ENCODE measurements around the gene LOXL3.

The LOXL3 gene

DNA sequence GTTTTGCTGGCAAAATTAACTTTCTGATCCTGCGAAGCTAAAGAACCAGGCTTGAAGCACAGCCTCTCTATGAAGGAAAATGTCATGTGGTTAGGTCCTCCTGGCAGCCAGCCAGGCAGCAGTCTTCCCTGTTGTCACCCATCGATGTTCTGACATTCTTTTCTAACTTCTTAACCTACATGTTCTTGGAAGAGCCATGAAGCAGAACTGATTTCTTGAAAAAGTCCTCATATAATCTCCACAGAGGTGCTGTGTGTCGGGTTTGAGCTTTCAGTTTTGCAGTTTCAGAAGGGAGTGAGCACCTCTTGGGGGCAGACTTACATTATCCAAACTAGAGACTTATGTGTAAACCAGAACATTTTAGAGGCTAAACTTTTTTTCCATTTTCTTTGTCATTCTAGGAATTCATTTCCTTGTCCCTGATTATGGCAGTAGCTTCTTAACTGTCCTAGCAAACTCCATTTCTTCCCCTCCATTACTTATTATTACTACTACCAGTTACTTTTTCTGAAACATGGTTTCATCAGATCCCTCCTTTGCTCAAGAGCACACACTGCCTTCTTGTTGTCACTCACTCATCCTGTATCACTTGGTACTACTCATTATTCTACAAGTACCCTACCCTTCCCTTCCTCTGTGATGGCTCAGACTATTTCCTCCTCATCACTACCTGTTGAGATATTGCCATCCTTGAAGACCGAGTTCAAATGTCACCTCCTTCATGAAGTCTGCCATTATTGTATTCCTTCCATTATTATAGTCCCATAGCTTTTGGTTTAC is 31.9 kb upstream of the LOXL3 start:
- H4K20me1 ChIP-seq = no peaks in the 10 kb centered on the region
- no peaks in the 10 kb centered on the region for H3K27me3 ChIP-seq
- peak overlapping the region; percentile 25; the same call in 1 of the 2 replicates for H3K9ac ChIP-seq
- TF ChIP-seq Cebpa-rat (IDR thresholded peaks at IDR 0.05) = no peak
- peaks cover 30% of the 10 kb centered on the region for H3K4me1 ChIP-seq
- peak overlapping the region; percentile 13; the same call in 1 of the 2 replicates for H3K27ac ChIP-seq
- no peaks in the 10 kb centered on the region for H3K36me3 ChIP-seq
- peak overlapping the region; percentile 3; the same call in 1 of the 2 replicates for H3K4me3 ChIP-seq
- no peaks in the 10 kb centered on the region for H3K9me3 ChIP-seq
- H3K4me2 ChIP-seq = peak overlapping the region; percentile 78

DNA sequence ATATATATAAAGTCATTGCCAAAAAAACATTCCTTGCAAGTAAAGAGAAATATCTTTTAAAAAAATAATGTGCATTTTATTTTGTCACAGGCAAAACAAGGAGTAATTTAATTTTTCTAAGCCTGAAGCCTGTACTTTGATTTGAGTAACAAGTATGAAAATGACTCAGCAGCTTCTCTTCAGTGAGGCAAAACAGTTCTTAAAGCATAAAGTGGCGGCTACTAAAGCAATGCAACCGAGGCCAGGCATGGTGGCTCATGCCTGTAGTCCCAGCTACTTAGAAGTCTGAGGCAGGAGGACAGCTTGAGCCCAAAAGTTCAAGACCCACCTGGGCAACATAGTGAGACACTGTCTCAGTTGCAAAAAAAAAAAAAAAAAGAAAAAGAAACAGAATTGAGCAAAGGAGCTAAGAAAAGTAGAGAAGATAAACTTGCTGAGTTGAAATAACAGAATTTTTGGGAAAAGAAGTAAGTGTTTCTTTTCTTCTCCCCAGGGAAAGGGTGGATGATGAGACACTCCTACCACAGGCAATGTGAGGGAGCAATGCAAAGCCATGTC is 30.4 kb upstream of the LOXL3 start:
- Histone ChIP-seq H3K9ac (no peak overlapping the region), H4K20me1 (no peaks in the 10 kb centered on the region), H3K4me2 (no peak overlapping the region), H3K9me3 (no peaks in the 10 kb centered on the region), H3K4me1 (peaks cover 30% of the 10 kb centered on the region), H3K4me3 (no peak overlapping the region), H3K27ac (no peak overlapping the region), H3K27me3 (no peaks in the 10 kb centered on the region), H3K36me3 (no peaks in the 10 kb centered on the region)
- TF ChIP-seq Cebpa-rat (IDR thresholded peaks at IDR 0.05) = no peak

DNA sequence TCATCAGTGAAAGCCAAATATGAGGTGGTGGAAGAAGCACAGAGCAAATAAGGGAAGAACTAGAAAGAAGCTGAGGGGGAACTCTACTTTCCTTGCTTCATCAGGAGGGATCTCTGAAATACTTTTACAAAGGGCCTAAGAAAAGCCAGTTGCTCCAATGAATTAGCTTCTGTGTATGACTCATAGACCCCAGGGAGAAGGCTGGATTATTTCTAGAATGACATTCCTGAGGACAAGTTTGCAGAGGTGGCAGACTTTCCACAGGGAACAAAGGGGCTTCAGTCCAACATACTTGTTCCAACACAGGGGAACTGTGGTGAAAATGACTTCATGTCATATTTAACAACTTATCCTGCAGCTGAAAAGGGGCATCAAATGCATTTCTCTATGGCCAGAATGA is 29.8 kb upstream of the LOXL3 start:
- H3K4me2 ChIP-seq = no peak overlapping the region
- H3K27ac ChIP-seq = no peak overlapping the region
- TF ChIP-seq Cebpa-rat (IDR thresholded peaks at IDR 0.05) = no peak
- no peaks in the 10 kb centered on the region for H3K9me3 ChIP-seq
- H3K27me3 ChIP-seq = no peaks in the 10 kb centered on the region
- H3K4me1 ChIP-seq = peaks cover 30% of the 10 kb centered on the region
- H3K4me3 ChIP-seq = no peak overlapping the region
- H3K36me3 ChIP-seq = no peaks in the 10 kb centered on the region
- H3K9ac ChIP-seq = no peak overlapping the region
- no peaks in the 10 kb centered on the region for H4K20me1 ChIP-seq

DNA sequence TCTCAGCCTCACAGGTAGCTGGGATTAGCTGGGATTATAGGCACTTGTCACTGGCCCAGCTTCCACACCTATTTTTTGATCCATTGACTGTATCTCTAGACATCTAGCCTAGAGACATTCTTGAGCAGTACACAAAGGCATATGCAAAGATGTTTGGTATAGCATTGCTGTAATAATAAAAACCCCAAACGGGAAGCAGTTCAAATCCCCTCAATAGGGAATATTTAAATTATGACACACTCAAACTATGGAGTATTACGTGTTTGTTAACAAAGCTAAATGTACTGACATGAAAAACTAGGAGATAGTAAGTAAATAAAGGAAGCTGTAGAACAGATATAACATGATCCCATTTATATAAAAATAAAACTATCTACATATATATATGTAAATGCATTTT is 28.4 kb upstream of the LOXL3 start:
- Histone ChIP-seq H4K20me1 (no peaks in the 10 kb centered on the region), H3K4me1 (peaks cover 34% of the 10 kb centered on the region), H3K27ac (no peak overlapping the region), H3K27me3 (no peaks in the 10 kb centered on the region), H3K4me3 (no peak overlapping the region), H3K9me3 (no peaks in the 10 kb centered on the region), H3K4me2 (no peak overlapping the region), H3K9ac (no peak overlapping the region), H3K36me3 (no peaks in the 10 kb centered on the region)
- no peak for TF ChIP-seq Cebpa-rat (IDR thresholded peaks at IDR 0.05)

DNA sequence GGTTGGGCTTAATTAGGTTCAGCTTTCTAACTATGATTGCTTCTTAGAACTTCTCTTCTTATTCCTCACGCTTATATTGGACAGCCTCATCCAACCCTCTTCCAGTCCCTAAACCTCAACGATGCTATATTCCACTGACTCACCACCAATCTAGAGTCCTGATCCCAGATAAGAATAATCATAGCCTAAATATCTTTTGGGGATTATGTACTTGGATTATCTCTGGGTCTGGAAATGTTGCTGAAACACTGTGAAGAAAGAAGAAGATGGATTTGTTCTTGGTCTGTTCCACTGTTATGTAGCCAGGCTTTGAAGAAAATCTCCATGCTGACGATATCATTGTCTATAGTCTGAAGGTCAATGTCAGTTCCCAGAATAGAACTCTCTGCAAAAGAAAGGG is 27.7 kb upstream of the LOXL3 start:
- no peak overlapping the region for H3K27ac ChIP-seq
- no peak overlapping the region for H3K9ac ChIP-seq
- H3K9me3 ChIP-seq = no peaks in the 10 kb centered on the region
- H3K4me1 ChIP-seq = peaks cover 36% of the 10 kb centered on the region
- H3K36me3 ChIP-seq = no peaks in the 10 kb centered on the region
- no peak for TF ChIP-seq Cebpa-rat (IDR thresholded peaks at IDR 0.05)
- H3K27me3 ChIP-seq = no peaks in the 10 kb centered on the region
- no peak overlapping the region for H3K4me3 ChIP-seq
- H4K20me1 ChIP-seq = no peaks in the 10 kb centered on the region
- no peak overlapping the region for H3K4me2 ChIP-seq

DNA sequence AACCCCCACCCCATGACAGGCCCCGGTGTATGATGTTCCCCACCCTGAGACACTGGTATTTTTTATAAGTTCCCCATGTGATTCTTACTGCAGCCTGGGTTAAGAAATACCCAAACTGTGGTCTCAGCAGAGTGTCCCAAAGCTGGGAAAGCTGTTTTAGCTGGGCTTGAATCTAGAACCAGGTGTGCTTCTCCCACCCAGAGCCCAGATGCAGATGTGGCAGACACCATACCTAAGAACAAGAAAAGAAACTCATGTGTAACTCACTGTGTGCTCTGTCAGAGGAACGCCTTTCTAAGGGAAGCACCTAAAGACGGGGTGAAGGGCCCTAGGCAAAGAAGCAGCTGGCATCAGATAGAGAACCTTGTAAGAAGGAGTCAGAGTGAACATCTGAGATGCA is 24.7 kb upstream of the LOXL3 start:
- no peak overlapping the region for H3K9ac ChIP-seq
- no peak for TF ChIP-seq Cebpa-rat (IDR thresholded peaks at IDR 0.05)
- no peak overlapping the region for H3K4me3 ChIP-seq
- H4K20me1 ChIP-seq = no peaks in the 10 kb centered on the region
- peaks cover 30% of the 10 kb centered on the region for H3K4me1 ChIP-seq
- no peaks in the 10 kb centered on the region for H3K27me3 ChIP-seq
- no peaks in the 10 kb centered on the region for H3K9me3 ChIP-seq
- H3K27ac ChIP-seq = no peak overlapping the region
- no peaks in the 10 kb centered on the region for H3K36me3 ChIP-seq
- H3K4me2 ChIP-seq = no peak overlapping the region

DNA sequence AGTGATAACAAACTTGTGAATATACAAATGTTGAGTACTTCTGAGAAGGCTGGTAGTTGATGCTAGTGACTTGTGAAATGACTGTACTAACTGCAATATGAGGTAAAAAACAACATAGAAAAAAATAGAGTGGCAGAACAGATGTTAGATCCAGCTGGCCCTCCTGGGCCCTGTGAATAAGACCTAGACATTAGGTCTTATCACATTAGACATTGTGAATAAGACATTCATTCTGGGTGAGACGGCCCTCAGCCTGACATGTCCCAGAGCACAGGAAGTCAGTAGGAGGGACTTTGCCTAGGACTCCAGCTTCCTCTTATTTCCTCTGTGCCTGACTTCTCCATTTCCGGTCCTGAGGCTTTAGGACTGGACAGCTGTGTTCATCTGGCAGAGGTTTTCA is 23.7 kb upstream of the LOXL3 start:
- 0 out of 2 replicates have a peak, but pooled peaks cover 3% of the 10 kb centered on the region for H3K9me3 ChIP-seq
- no peak for TF ChIP-seq Cebpa-rat (IDR thresholded peaks at IDR 0.05)
- no peak overlapping the region for H3K4me3 ChIP-seq
- no peaks in the 10 kb centered on the region for H3K36me3 ChIP-seq
- H3K27ac ChIP-seq = no peak overlapping the region
- peak overlapping the region; percentile 23 for H3K4me2 ChIP-seq
- no peaks in the 10 kb centered on the region for H4K20me1 ChIP-seq
- H3K27me3 ChIP-seq = no peaks in the 10 kb centered on the region
- peaks cover 32% of the 10 kb centered on the region for H3K4me1 ChIP-seq
- H3K9ac ChIP-seq = no peak overlapping the region

DNA sequence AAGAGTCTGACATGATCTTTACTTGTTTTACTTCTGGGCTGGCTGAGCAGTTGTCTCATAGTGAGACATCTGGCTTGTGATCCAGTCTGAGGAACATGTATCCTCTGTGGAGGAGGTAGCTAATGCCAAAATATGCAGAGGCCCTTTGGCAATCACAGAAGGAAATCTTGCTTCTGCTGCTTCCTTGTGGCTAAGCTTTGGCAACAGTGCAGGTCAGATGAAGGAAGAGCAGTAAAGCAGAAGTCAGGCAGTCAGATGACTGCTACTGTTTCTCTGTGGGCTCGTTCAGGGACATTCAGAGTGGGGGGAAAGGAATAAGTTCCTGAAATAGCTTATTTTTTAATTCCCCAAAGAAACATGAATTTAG is 23.1 kb upstream of the LOXL3 start:
- Histone ChIP-seq H3K4me1 (peaks cover 32% of the 10 kb centered on the region), H3K27ac (no peak overlapping the region), H3K4me3 (no peak overlapping the region), H3K36me3 (no peaks in the 10 kb centered on the region), H4K20me1 (no peaks in the 10 kb centered on the region), H3K4me2 (peak overlapping the region; percentile 23; the same call in 1 of the 2 replicates), H3K9ac (no peak overlapping the region), H3K9me3 (0 out of 2 replicates have a peak, but pooled peaks cover 3% of the 10 kb centered on the region), H3K27me3 (no peaks in the 10 kb centered on the region)
- TF ChIP-seq Cebpa-rat (IDR thresholded peaks at IDR 0.05) = no peak

DNA sequence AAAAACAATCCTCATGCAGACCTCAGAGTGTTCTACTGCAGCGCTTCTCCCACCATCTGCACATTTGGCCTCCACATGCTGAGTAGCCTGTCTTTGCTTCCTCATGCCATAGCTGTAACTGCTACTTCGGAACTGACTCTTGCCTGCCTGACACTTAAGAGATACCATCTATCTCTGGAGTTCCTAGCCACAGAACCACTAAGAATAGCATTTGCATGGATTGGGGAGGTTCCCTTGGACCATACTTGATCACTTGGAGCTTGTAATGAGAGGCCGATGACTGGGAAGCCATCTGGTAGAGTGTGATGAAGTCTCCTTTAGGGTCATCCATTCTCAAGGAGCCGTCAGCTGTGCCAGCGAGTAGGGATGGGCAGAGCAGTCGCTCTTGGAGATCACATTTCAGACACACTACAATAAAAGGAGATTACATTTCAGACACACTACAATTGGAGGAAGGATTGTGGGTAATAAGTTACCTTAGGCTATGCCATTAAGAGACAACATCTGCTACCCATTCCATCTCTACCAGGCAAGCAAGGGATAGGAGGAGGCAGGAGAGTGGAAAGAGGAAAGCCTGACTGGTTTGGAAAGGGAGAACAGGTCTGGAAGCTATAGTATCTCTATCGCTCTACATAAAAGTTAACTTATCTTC is 22.6 kb upstream of the LOXL3 start:
- H3K9ac ChIP-seq = no peak overlapping the region
- H3K27ac ChIP-seq = no peak overlapping the region
- H3K4me1 ChIP-seq = peaks cover 36% of the 10 kb centered on the region
- H3K4me3 ChIP-seq = no peak overlapping the region
- H3K36me3 ChIP-seq = no peaks in the 10 kb centered on the region
- H4K20me1 ChIP-seq = no peaks in the 10 kb centered on the region
- H3K27me3 ChIP-seq = no peaks in the 10 kb centered on the region
- no peak for TF ChIP-seq Cebpa-rat (IDR thresholded peaks at IDR 0.05)
- H3K4me2 ChIP-seq = 0 out of 2 replicates have a peak overlapping the region, but pooled peaks have one; percentile 23
- H3K9me3 ChIP-seq = 0 out of 2 replicates have a peak, but pooled peaks cover 3% of the 10 kb centered on the region

DNA sequence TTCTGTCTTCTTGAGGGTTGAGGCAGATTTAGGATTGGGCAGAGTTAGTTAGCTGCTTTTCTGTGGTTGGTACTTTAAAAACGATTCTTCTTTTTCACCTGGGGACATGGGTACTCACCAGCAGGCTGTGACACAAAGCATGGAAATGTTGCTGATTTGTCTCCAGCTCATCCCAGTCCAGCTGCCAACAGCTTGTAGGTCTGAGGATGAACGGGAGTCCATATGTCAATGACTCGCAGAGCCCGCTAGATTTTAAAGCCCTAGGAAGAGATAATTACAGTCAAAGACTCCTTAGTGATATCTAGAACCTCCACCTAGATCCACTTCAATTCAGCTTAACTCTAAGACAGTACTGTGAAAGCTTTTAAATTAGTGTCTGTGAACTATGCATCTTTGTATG is 21.6 kb upstream of the LOXL3 start:
- H3K9me3 ChIP-seq = 0 out of 2 replicates have a peak, but pooled peaks cover 3% of the 10 kb centered on the region
- no peak for TF ChIP-seq Cebpa-rat (IDR thresholded peaks at IDR 0.05)
- no peaks in the 10 kb centered on the region for H4K20me1 ChIP-seq
- peaks cover 42% of the 10 kb centered on the region for H3K4me1 ChIP-seq
- H3K4me3 ChIP-seq = no peak overlapping the region
- H3K27me3 ChIP-seq = no peaks in the 10 kb centered on the region
- H3K27ac ChIP-seq = no peak overlapping the region
- H3K9ac ChIP-seq = no peak overlapping the region
- no peak overlapping the region for H3K4me2 ChIP-seq
- no peaks in the 10 kb centered on the region for H3K36me3 ChIP-seq

All from BLaER1 (cell line).